CD4-positive, alpha-beta T cell treated with Interleukin-1 beta for 1 hour (primary cell): ENCODE results near the gene CERS1.

Experiments
- DNase-seq, 2 donors: peaks; one replicate each; pipeline ENCODE4 v3.0.0-alpha.2; 2020 to 2022

The CERS1 gene

GRCh38 chr19:18895824-18896341 is at the start of gene CERS1:
Gene CERS1, minus strand, starts transcription at chr19:18896158. Its CDS starts 86 bp downstream, at chr19:18896072.
- no peak for DNase-seq

GRCh38 chr19:18945297-18945696 is 49.3 kb upstream of the CERS1 start:
- DNase-seq = no peak

- DNase-seq = no peak
Observed at GRCh38 chr19:18943465-18943864, 47.5 kb upstream of the CERS1 start.

GRCh38 chr19:18942692-18943091 is 46.7 kb upstream of the CERS1 start:
- DNase-seq = no peak

GRCh38 chr19:18941628-18942354 is 45.8 kb upstream of the CERS1 start:
- DNase-seq = no peak

- peak; percentile 73 to 79 for DNase-seq
Observed at GRCh38 chr19:18940769-18941627, 45.0 kb upstream of the CERS1 start, which contains the start of gene HOMER3. Gene HOMER3, minus strand, starts transcription at chr19:18941217. Its CDS starts 2,235 bp downstream, at chr19:18938982.

GRCh38 chr19:18939922-18940768 is 44.2 kb upstream of the CERS1 start:
- peak in 1 of 2 donors; percentile 36 for DNase-seq

GRCh38 chr19:18939163-18939562 is 43.2 kb upstream of the CERS1 start:
- no peak for DNase-seq

GRCh38 chr19:18933297-18933696 is 37.3 kb upstream of the CERS1 start:
- no peak for DNase-seq

- peak; percentile 83 to 85 for DNase-seq
Observed at GRCh38 chr19:18932216-18932841, 36.4 kb upstream of the CERS1 start.

- no peak for DNase-seq
Observed at GRCh38 chr19:18931316-18932162, 35.6 kb upstream of the CERS1 start.

GRCh38 chr19:18929311-18929710 is 33.4 kb upstream of the CERS1 start:
- no peak for DNase-seq

GRCh38 chr19:18928018-18928805 is 32.3 kb upstream of the CERS1 start:
- no peak for DNase-seq

- DNase-seq = no peak
Observed at GRCh38 chr19:18924684-18925213, 28.8 kb upstream of the CERS1 start.

- no peak for DNase-seq
Observed at GRCh38 chr19:18922228-18922985, 26.4 kb upstream of the CERS1 start.

GRCh38 chr19:18921593-18921992 is 25.6 kb upstream of the CERS1 start:
- no peak for DNase-seq

- DNase-seq = no peak
Observed at GRCh38 chr19:18920400-18920799, 24.4 kb upstream of the CERS1 start.

- DNase-seq = no peak
Observed at GRCh38 chr19:18919900-18920214, 23.9 kb upstream of the CERS1 start.

- peak; percentile 99 for DNase-seq
Observed at GRCh38 chr19:18919086-18919899, 23.3 kb upstream of the CERS1 start, which contains the start of the genes COPE and DDX49. Gene COPE, minus strand, starts transcription at chr19:18919387. Its CDS starts 39 bp downstream, at chr19:18919348. Gene DDX49, plus strand, starts transcription at chr19:18919715. Its CDS starts 27 bp downstream, at chr19:18919742.
